Progenitor cell of endocrine pancreas (in vitro differentiated cells): Measurements from ENCODE around the gene SH2B3. TPM values are rescaled to one million over a fixed set of nuclear protein-coding genes. Genes with fewer than 3 reads are reported as not detected.

Experiments
- DNase-seq: peaks from one replicate; pipeline ENCODE4 v3.0.0; 2021; ENCODE audit warnings: low spot score; ENCODE audit not compliant: unreplicated experiment
- H3K27ac Mint-ChIP-seq: 2 replicates; pipeline ENCODE4 v1.8.0; 2021; ENCODE audit warnings: mild to moderate bottlenecking, moderate library complexity, mixed read lengths
- H3K27me3 Mint-ChIP-seq: 2 replicates; pipeline ENCODE4 v1.8.0; 2021; ENCODE audit warnings: mixed read lengths
- H3K36me3 Mint-ChIP-seq: 2 replicates; pipeline ENCODE4 v1.8.0; 2022; ENCODE audit warnings: mixed read lengths; ENCODE audit not compliant: insufficient read depth
- H3K4me1 Mint-ChIP-seq: 2 replicates; pipeline ENCODE4 v1.8.0; 2021; ENCODE audit warnings: low read depth, mixed read lengths
- H3K4me3 Mint-ChIP-seq: 2 replicates; pipeline ENCODE4 v1.8.0; 2021; ENCODE audit warnings: low read depth, mild to moderate bottlenecking, moderate library complexity, mixed read lengths
- H3K9me3 Mint-ChIP-seq: 2 replicates; pipeline ENCODE4 v1.8.0; 2021; ENCODE audit warnings: low read depth, mixed read lengths
- total RNA-seq: library from RNA; stranded (reverse); gene quantifications from 2 replicates; pipeline ENCODE4 v1.2.1, GENCODE V29; 2021
- TF ChIP-seq, protein P1 (sequence below): fragments of 200-600 bp; sonication (generic); IDR thresholded peaks from one replicate; pipeline ENCODE4 v1.5.0; 2021; ENCODE audit warnings: antibody characterized with exemption, mild to moderate bottlenecking; ENCODE audit not compliant: unreplicated experiment

Gene SH2B3
- total RNA-seq, 1 donor from 2014 or later = 0.72 TPM

- TF ChIP-seq, protein P1, sequence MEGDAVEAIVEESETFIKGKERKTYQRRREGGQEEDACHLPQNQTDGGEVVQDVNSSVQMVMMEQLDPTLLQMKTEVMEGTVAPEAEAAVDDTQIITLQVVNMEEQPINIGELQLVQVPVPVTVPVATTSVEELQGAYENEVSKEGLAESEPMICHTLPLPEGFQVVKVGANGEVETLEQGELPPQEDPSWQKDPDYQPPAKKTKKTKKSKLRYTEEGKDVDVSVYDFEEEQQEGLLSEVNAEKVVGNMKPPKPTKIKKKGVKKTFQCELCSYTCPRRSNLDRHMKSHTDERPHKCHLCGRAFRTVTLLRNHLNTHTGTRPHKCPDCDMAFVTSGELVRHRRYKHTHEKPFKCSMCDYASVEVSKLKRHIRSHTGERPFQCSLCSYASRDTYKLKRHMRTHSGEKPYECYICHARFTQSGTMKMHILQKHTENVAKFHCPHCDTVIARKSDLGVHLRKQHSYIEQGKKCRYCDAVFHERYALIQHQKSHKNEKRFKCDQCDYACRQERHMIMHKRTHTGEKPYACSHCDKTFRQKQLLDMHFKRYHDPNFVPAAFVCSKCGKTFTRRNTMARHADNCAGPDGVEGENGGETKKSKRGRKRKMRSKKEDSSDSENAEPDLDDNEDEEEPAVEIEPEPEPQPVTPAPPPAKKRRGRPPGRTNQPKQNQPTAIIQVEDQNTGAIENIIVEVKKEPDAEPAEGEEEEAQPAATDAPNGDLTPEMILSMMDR = no peak
- no peaks in the 10 kb centered on the region for H3K27me3 Mint-ChIP-seq
- DNase-seq = no peak
- H3K27ac Mint-ChIP-seq = no peak overlapping the region
- H3K4me3 Mint-ChIP-seq = no peak overlapping the region
- peaks cover 7% of the 10 kb centered on the region for H3K36me3 Mint-ChIP-seq
- H3K9me3 Mint-ChIP-seq = no peaks in the 10 kb centered on the region
- H3K4me1 Mint-ChIP-seq = no peaks in the 10 kb centered on the region
Observed at GRCh38 chr12:111441107-111441928, 35.6 kb downstream of the SH2B3 start.

GRCh38 chr12:111442301-111443045 lies 36.8 kb downstream of the SH2B3 start:
- no peaks in the 10 kb centered on the region for H3K4me1 Mint-ChIP-seq
- TF ChIP-seq, protein P1 = no peak
- H3K9me3 Mint-ChIP-seq = no peaks in the 10 kb centered on the region
- no peak overlapping the region for H3K27ac Mint-ChIP-seq
- H3K27me3 Mint-ChIP-seq = no peaks in the 10 kb centered on the region
- no peak for DNase-seq
- peaks cover 9% of the 10 kb centered on the region for H3K36me3 Mint-ChIP-seq
- no peak overlapping the region for H3K4me3 Mint-ChIP-seq

- H3K27me3 Mint-ChIP-seq = no peaks in the 10 kb centered on the region
- no peaks in the 10 kb centered on the region for H3K4me1 Mint-ChIP-seq
- no peak overlapping the region for H3K27ac Mint-ChIP-seq
- H3K36me3 Mint-ChIP-seq = peaks cover 12% of the 10 kb centered on the region
- TF ChIP-seq, protein P1 = no peak
- no peak for DNase-seq
- H3K4me3 Mint-ChIP-seq = no peak overlapping the region
- no peaks in the 10 kb centered on the region for H3K9me3 Mint-ChIP-seq
Observed at GRCh38 chr12:111443086-111443485, 37.4 kb downstream of the SH2B3 start.

GRCh38 chr12:111443586-111443985 lies 37.9 kb downstream of the SH2B3 start:
- TF ChIP-seq, protein P1 = no peak
- DNase-seq = no peak
- Mint-ChIP-seq H3K4me3 (no peak overlapping the region), H3K9me3 (no peaks in the 10 kb centered on the region), H3K27me3 (no peaks in the 10 kb centered on the region), H3K36me3 (peaks cover 12% of the 10 kb centered on the region), H3K27ac (no peak overlapping the region), H3K4me1 (no peaks in the 10 kb centered on the region)

- peak overlapping the region; percentile 59 for H3K27ac Mint-ChIP-seq
- no peaks in the 10 kb centered on the region for H3K27me3 Mint-ChIP-seq
- no peak overlapping the region for H3K4me3 Mint-ChIP-seq
- TF ChIP-seq, protein P1 = no peak
- H3K4me1 Mint-ChIP-seq = no peaks in the 10 kb centered on the region
- H3K36me3 Mint-ChIP-seq = peaks cover 12% of the 10 kb centered on the region
- no peaks in the 10 kb centered on the region for H3K9me3 Mint-ChIP-seq
- no peak for DNase-seq
Observed at GRCh38 chr12:111444314-111444924, 38.7 kb downstream of the SH2B3 start.
